Measurements from ENCODE around the gene ROR1. TPM values are rescaled to one million over a fixed set of nuclear protein-coding genes. Genes with fewer than 3 reads are reported as not detected.

Gene ROR1
- total and polyA plus RNA-seq, 5 donors: 3.4 to 32.5 (median 11.9) TPM

DNA sequence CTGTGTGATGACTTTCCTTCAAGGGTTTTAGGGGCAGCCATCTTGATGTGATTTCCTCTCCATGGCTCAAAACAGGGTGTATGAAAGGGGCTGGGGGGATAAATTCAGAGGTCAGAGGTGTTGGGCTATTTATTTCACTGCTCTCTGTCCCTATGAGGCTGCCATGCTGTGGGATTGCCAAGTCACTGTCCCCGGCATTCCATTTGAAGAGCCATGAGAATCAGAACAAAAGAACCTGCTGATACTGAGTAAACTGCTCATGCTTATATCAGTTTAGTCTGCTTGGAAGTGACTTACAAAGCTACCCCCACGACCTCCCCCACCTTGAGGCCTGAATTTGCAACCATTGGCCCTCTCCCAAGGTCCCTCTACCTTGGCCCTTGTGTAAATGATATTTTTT lies 357.3 kb downstream of the ROR1 start:
- ATAC-seq: peak; percentile 34 to 50

DNA sequence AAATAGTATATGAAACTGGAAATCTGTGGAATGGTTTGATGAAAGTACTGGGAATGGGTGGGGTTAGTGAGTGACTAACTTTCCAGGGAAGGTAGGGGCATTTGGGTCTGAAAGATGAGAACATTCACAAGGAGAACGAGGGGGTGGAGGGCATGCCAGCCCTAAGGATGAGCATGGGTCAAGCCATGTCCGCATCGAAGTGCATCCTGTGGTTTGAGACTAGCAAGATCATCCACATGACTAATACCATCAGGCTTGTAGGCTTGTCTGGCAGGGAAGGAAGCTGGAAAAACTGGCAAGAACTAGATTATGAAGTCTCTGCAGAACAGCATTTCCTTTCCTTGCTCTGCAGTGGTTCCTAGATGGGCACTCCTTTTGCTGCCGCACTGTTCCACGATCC lies 359.2 kb downstream of the ROR1 start:
- no peak for DNase-seq
- WGBS: 73% methylated on average over 5 of the region's 5 CpGs
- no peak overlapping the region for H3K27ac ChIP-seq (ENCODE audit: low read length)
- no peak overlapping the region for H3K4me3 ChIP-seq (ENCODE audit: low read length)
- no peaks in the 10 kb centered on the region for H3K9me3 ChIP-seq (ENCODE audit: control insufficient read depth, low read length)
- intact Hi-C loops (cut with DNase I): loop anchor here in 3 of 4 donors (10.0 kb wide), 5 partner anchors 188 to 518 kb away; partner anchors contain the start of gene ROR1 (in 1 of the 3)
- ATAC-seq: no peak
- no peaks in the 10 kb centered on the region for H3K4me1 ChIP-seq (ENCODE audit: control insufficient read depth, insufficient read depth, low read length)
- no peaks in the 10 kb centered on the region for H3K27me3 ChIP-seq (ENCODE audit: control insufficient read depth, insufficient read depth)

More for the DNA sequence above, 357.3 kb downstream of the ROR1 start:
- Histone ChIP-seq H3K4me1 (ENCODE audit: control insufficient read depth, insufficient read depth, low read length) (peaks cover 2% of the 10 kb centered on the region), H3K27me3 (ENCODE audit: control insufficient read depth, insufficient read depth) (no peaks in the 10 kb centered on the region), H3K4me3 (ENCODE audit: low read length) (no peak overlapping the region), H3K27ac (ENCODE audit: low read length) (no peak overlapping the region), H3K9me3 (ENCODE audit: control insufficient read depth, low read length) (no peaks in the 10 kb centered on the region)
- 62% methylated on average over 2 of the region's 2 CpGs for WGBS
- intact Hi-C loops (cut with DNase I): loop anchor here in 3 of 4 donors (10.0 kb wide), 5 partner anchors 186 to 516 kb away; partner anchors contain the start of gene ROR1 (in 1 of the 3)
- no peak for DNase-seq

DNA sequence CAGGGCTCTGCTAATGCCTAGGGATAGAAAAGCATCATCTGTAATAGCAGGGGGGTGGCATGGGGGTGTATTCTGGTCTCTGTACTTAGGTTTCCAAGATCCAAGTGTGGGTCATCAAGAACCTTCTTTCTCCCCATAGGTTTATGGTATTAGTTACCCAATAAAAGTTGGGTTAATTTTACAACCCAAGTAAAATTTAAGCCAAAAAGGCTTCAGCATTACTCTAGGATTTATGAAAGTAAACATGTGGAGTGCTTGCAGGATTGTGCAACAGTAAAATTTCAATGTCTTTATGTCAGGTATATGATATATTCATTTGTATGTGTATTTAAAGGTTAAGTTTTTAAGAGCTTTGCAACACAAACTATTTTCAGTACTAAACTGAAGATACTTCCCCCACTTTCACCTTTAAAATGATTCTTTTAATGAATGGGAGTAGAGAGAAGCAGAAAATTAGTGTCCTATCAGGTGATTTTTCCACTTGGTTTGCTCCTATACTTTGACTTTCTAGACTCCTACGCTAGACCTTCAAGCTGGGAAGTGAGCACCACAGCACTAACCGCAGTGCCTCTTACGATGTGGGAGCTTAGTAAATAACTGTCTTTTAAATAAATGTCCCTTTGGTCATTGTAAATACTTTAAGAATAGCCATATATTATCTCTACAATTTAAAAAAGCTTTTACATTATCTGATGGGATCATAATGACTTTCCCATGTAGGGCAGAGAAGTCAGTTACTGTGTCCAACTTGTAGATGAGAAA lies 361.8 kb downstream of the ROR1 start:
- no peaks in the 10 kb centered on the region for H3K4me1 ChIP-seq (ENCODE audit: control insufficient read depth, insufficient read depth, low read length)
- no peak overlapping the region for H3K4me3 ChIP-seq (ENCODE audit: low read length)
- intact Hi-C loops (cut with DNase I): loop anchor here (5.0 to 10.0 kb wide), 7 partner anchors 191 to 521 kb away; partner anchors contain the start of gene ROR1 (in 1 of the 4)
- H3K27ac ChIP-seq (ENCODE audit: low read length): no peak overlapping the region
- no peaks in the 10 kb centered on the region for H3K9me3 ChIP-seq (ENCODE audit: control insufficient read depth, low read length)
- DNase-seq: no peak
- ATAC-seq: no peak
- no peaks in the 10 kb centered on the region for H3K27me3 ChIP-seq (ENCODE audit: control insufficient read depth, insufficient read depth)
- 95% methylated on average over 3 of the region's 3 CpGs for WGBS

DNA sequence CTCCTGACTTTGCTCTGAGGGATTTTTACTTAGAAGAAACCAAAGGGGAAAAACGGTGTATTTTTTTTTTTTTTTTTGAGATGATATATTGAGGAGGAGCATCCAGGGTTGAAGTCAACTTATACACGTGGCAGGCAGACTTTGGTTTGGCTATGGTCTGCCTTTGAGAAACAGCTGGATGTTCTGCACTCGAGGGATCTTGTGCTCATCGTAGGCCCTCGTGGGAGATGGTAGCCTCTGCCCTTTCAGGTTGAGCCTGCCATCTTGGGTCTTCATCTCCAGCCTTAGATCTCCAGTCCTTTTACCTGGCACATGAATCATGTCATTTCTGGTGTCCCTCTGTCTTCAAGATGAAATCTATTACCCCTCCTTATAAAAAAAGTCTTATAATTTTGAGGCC lies 362.5 kb downstream of the ROR1 start:
- WGBS: 79% methylated on average over 5 of the region's 5 CpGs
- intact Hi-C loops (cut with DNase I): loop anchor here (5.0 to 10.0 kb wide), 7 partner anchors 191 to 521 kb away; partner anchors contain the start of gene ROR1 (in 1 of the 4)
- no peak overlapping the region for H3K27ac ChIP-seq (ENCODE audit: low read length)
- ATAC-seq (no peak), DNase-seq (no peak)
- no peaks in the 10 kb centered on the region for H3K27me3 ChIP-seq (ENCODE audit: control insufficient read depth, insufficient read depth)
- H3K4me3 ChIP-seq (ENCODE audit: low read length): no peak overlapping the region
- H3K4me1 ChIP-seq (ENCODE audit: control insufficient read depth, insufficient read depth, low read length): no peaks in the 10 kb centered on the region
- H3K9me3 ChIP-seq (ENCODE audit: control insufficient read depth, low read length): no peaks in the 10 kb centered on the region

DNA sequence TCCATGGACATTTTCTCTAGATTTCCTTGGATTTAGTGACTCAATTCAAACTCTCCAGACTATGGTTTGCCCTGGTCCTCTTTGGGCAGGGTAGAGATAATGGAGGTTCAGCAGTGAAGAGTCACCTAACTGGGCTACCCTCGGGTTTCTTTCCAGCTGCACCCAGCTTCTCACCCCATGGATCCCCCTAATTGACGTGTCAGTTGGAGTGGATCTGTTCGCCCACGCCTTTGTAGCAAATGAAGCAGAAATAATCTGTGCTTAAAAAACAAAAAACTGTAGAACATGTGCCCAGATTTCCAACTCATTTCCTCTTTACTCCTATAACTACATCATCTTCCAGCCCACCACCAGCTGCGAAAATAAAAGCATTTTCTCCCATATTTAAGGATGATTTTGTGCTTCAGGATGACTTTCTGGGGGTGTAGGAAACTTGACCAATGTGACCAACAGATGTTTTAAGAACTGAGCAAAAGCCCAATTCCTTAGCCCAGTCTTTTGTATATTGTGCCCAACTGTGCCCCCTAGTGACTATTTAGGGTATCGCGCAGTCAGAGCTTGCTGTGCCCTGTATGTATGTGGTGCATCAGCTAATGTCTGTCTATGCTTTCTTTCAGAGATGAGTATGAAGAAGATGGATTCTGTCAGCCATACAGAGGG lies 363.1 kb downstream of the ROR1 start:
- intact Hi-C loops (cut with DNase I): loop anchor here (5.0 to 10.0 kb wide), 7 partner anchors 192 to 522 kb away; partner anchors contain the start of gene ROR1 (in 1 of the 4)
- WGBS: 28% methylated on average over 7 of the region's 7 CpGs
- no peak overlapping the region for H3K27ac ChIP-seq (ENCODE audit: low read length)
- peak; percentile 64 to 90 (median 81) for DNase-seq
- no peaks in the 10 kb centered on the region for H3K27me3 ChIP-seq (ENCODE audit: control insufficient read depth, insufficient read depth)
- ATAC-seq: peak; percentile 85 to 87
- no peaks in the 10 kb centered on the region for H3K9me3 ChIP-seq (ENCODE audit: control insufficient read depth, low read length)
- H3K4me1 ChIP-seq (ENCODE audit: control insufficient read depth, insufficient read depth, low read length): no peaks in the 10 kb centered on the region
- H3K4me3 ChIP-seq (ENCODE audit: low read length): no peak overlapping the region

DNA sequence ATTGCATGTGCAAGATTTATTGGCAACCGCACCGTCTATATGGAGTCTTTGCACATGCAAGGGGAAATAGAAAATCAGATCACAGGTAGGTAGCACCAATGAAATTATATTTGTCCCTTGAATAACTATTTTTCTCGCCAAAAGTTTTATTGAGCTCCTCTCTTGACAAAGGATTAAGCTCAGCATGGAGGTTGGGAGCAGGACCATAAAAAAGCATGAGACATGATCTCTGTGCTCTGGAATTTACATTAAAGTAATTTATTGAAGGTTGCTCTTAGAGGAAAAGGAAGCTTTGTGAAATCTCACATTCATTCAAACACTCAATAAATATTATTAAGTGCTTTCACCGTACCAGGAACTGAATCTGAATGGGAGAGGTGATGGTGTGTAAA lies 363.6 kb downstream of the ROR1 start:
- ATAC-seq: no peak
- no peaks in the 10 kb centered on the region for H3K9me3 ChIP-seq (ENCODE audit: control insufficient read depth, low read length)
- 53% methylated on average over 4 of the region's 4 CpGs for WGBS
- no peak overlapping the region for H3K4me3 ChIP-seq (ENCODE audit: low read length)
- no peaks in the 10 kb centered on the region for H3K4me1 ChIP-seq (ENCODE audit: control insufficient read depth, insufficient read depth, low read length)
- H3K27ac ChIP-seq (ENCODE audit: low read length): no peak overlapping the region
- H3K27me3 ChIP-seq (ENCODE audit: control insufficient read depth, insufficient read depth): no peaks in the 10 kb centered on the region
- intact Hi-C loops (cut with DNase I): loop anchor here (5.0 to 10.0 kb wide), 7 partner anchors 193 to 523 kb away; partner anchors contain the start of gene ROR1 (in 1 of the 4)
- no peak for DNase-seq

DNA sequence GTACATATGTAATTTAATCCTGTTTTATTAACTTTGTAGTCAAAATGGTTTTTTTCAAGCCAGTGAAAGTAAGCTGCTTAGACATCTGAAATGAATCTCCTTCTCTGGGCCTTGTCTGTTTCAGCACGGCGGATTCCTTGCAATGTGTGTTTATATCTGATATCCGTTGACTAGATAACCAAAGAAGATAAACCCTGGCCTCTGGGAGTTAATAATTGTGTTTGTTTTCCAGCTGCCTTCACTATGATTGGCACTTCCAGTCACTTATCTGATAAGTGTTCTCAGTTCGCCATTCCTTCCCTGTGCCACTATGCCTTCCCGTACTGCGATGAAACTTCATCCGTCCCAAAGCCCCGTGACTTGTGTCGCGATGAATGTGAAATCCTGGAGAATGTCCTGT lies 366.1 kb downstream of the ROR1 start:
- H3K27me3 ChIP-seq (ENCODE audit: control insufficient read depth, insufficient read depth): no peaks in the 10 kb centered on the region
- no peak for ATAC-seq
- 72% methylated on average over 10 of the region's 10 CpGs for WGBS

DNA sequence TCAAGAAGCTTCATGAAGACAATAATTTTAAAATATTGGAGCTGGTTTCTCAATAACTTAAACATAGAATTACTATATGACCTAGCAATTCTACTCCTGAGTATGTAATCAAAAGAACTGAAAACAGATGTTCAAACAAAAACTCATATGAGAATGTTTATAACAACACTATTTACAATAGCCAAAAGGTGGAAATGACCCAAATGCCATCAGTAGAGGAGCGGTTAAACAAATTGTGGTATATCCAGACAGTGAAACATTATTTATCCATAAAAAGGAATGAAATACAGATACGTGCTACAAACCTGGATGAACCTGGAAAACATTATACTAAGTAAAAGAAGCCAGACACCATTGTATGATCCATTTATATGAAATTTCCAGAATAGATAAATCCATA lies 366.8 kb downstream of the ROR1 start:
- Histone ChIP-seq H3K4me3 (ENCODE audit: low read length) (no peak overlapping the region), H3K27ac (ENCODE audit: low read length) (no peak overlapping the region), H3K4me1 (ENCODE audit: control insufficient read depth, insufficient read depth, low read length) (no peaks in the 10 kb centered on the region), H3K27me3 (ENCODE audit: control insufficient read depth, insufficient read depth) (no peaks in the 10 kb centered on the region), H3K9me3 (ENCODE audit: control insufficient read depth, low read length) (no peaks in the 10 kb centered on the region)
- intact Hi-C loops (cut with DNase I): loop anchor here in 2 of 4 donors (10.0 kb wide), 2 partner anchors 216 to 446 kb away; no protein-coding TSS in a partner anchor
- ATAC-seq (no peak), DNase-seq (no peak)
- WGBS: 95% methylated on average over 2 of the region's 2 CpGs

More for the DNA sequence above, 366.1 kb downstream of the ROR1 start:
- Histone ChIP-seq H3K27ac (ENCODE audit: low read length) (no peak overlapping the region), H3K9me3 (ENCODE audit: control insufficient read depth, low read length) (no peaks in the 10 kb centered on the region), H3K4me3 (ENCODE audit: low read length) (no peak overlapping the region), H3K4me1 (ENCODE audit: control insufficient read depth, insufficient read depth, low read length) (no peaks in the 10 kb centered on the region)
- no peak for DNase-seq
- intact Hi-C loops (cut with DNase I): loop anchor here (5.0 to 10.0 kb wide), 8 partner anchors 195 to 525 kb away; partner anchors contain the start of gene ROR1 (in 1 of the 4)

DNA sequence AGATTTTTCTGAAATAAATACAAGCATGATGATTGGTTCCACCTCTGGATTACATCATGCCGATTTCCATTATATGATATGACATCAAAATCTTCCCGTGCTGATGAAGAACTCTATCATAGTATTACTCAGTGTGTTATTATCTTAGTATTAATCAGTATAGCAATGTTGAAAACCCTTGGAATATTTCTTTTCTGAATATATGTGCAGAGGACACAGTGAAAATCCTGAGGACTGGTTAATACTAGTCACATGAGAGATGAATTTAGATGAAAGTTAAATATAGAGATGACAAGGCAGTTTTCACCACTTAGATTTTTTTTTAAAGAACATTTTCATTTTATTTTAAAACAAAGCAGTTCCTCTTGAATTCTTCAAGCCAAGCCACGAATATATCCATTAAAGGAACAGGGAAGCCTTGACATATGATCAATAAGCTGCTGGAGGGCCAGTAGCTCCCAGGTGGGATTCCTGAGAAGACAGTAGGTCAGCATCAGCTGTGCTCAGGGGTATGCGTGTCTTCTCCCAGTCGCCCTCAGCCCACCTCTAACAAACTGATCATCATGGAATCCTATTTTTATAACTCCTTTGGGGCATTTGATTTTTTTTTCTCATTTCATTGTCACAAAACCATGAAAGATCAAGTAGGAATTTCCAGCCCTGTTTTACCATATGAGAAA lies 373.4 kb downstream of the ROR1 start:
- Histone ChIP-seq H3K9me3 (ENCODE audit: control insufficient read depth, low read length) (no peaks in the 10 kb centered on the region), H3K4me1 (ENCODE audit: control insufficient read depth, insufficient read depth, low read length) (no peaks in the 10 kb centered on the region), H3K27ac (ENCODE audit: low read length) (no peak overlapping the region), H3K27me3 (ENCODE audit: control insufficient read depth, insufficient read depth) (no peaks in the 10 kb centered on the region), H3K4me3 (ENCODE audit: low read length) (no peak overlapping the region)
- ATAC-seq (no peak), DNase-seq (no peak)
- intact Hi-C loops (cut with DNase I): loop anchor here in 2 of 4 donors (10.0 kb wide), 2 partner anchors 222 to 452 kb away; no protein-coding TSS in a partner anchor
- whole genome bisulfite sequencing: 86% methylated on average over 5 of the region's 5 CpGs

DNA sequence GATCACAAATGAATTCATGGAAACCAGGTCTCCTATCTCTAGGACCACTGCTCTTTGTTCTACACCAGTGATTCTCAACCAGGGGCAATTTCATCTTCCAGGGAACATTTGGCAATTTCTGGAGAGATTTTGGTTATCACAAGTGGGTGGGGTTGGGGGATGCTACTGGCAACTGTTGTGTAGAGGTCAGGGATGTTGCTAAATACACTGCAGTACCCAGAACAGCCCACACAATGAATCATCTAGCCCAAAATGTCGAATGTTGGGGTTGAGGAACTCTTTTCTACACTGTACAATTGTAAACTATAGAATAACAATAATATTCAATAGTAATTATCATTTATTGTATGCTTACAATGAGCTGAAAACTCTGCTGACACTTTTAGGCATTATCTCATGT lies 373.9 kb downstream of the ROR1 start:
- ATAC-seq (peak in 1 of 2 donors; percentile 26), DNase-seq (no peak)
- no peak overlapping the region for H3K27ac ChIP-seq (ENCODE audit: low read length)
- H3K9me3 ChIP-seq (ENCODE audit: control insufficient read depth, low read length): no peaks in the 10 kb centered on the region
- intact Hi-C loops (cut with DNase I): loop anchor here in 2 of 4 donors (10.0 kb wide), 2 partner anchors 223 to 453 kb away; no protein-coding TSS in a partner anchor
- H3K4me1 ChIP-seq (ENCODE audit: control insufficient read depth, insufficient read depth, low read length): no peaks in the 10 kb centered on the region
- no peak overlapping the region for H3K4me3 ChIP-seq (ENCODE audit: low read length)
- WGBS: 30% methylated on average over 1 of the region's 1 CpG
- no peaks in the 10 kb centered on the region for H3K27me3 ChIP-seq (ENCODE audit: control insufficient read depth, insufficient read depth)
